Measurements from ENCODE around the gene UBE3D. TPM values are rescaled to one million over a fixed set of nuclear protein-coding genes. Genes with fewer than 3 reads are reported as not detected.

UBE3D gene
- total RNA-seq, 4 donors from 2014 or later = 0.82 to 4.6 (median 3.2) TPM

GRCh38 chr6:82908661-82909060 is 157.0 kb downstream of the UBE3D start:
- Histone ChIP-seq H3K27me3 (no peaks in the 10 kb centered on the region), H3K4me3 (no peak overlapping the region), H3K36me3 (no peaks in the 10 kb centered on the region), H3K4me1 (peaks cover 7 to 26% of the 10 kb centered on the region in 2 donors), H3K9me3 (no peaks in the 10 kb centered on the region), H3K27ac (no peak overlapping the region)
- ATAC-seq (no peak), DNase-seq (no peak)
- intact Hi-C loops (cut with DNase I; ENCODE audit: low total_unique reads) = no loop called here
- in situ Hi-C loops (cut with MboI; ENCODE audit: low sequenced_read_pairs in 4 of 4) = no loop called here
- no peak for TF ChIP-seq POLR2A (IDR thresholded peaks at IDR 0.05)
- no peak for TF ChIP-seq CTCF (IDR thresholded peaks at IDR 0.05 in 4 of 5, conservative IDR thresholded peaks at IDR 0.05 in 1 of 5)

GRCh38 chr6:82906951-82907350 is 158.7 kb downstream of the UBE3D start:
- Histone ChIP-seq H3K27ac (no peak overlapping the region), H3K4me1 (peaks cover 7 to 26% of the 10 kb centered on the region in 2 donors), H3K27me3 (no peaks in the 10 kb centered on the region), H3K4me3 (no peak overlapping the region), H3K9me3 (no peaks in the 10 kb centered on the region), H3K36me3 (no peaks in the 10 kb centered on the region)
- no peak for ATAC-seq
- in situ Hi-C loops (cut with MboI; ENCODE audit: low sequenced_read_pairs in 4 of 4) (no loop called here), intact Hi-C loops (cut with DNase I; ENCODE audit: low total_unique reads) (no loop called here)
- TF ChIP-seq CTCF (IDR thresholded peaks at IDR 0.05 in 4 of 5, conservative IDR thresholded peaks at IDR 0.05 in 1 of 5) = no peak
- TF ChIP-seq POLR2A (IDR thresholded peaks at IDR 0.05) = no peak
- DNase-seq = no peak

- Histone ChIP-seq H3K27me3 (no peaks in the 10 kb centered on the region), H3K27ac (no peak overlapping the region), H3K4me1 (peaks cover 7 to 22% of the 10 kb centered on the region in 2 donors), H3K4me3 (no peak overlapping the region), H3K9me3 (no peaks in the 10 kb centered on the region), H3K36me3 (no peaks in the 10 kb centered on the region)
- DNase-seq (no peak), ATAC-seq (no peak)
- in situ Hi-C loops (cut with MboI; ENCODE audit: low sequenced_read_pairs in 4 of 4) = no loop called here
- intact Hi-C loops (cut with DNase I; ENCODE audit: low total_unique reads) = no loop called here
- TF ChIP-seq POLR2A (IDR thresholded peaks at IDR 0.05) = no peak
- TF ChIP-seq CTCF (IDR thresholded peaks at IDR 0.05 in 4 of 5, conservative IDR thresholded peaks at IDR 0.05 in 1 of 5) = no peak
Observed at GRCh38 chr6:82906489-82906888, 159.2 kb downstream of the UBE3D start.

- intact Hi-C loops (cut with DNase I; ENCODE audit: low total_unique reads) = no loop called here
- Histone ChIP-seq H3K9me3 (no peaks in the 10 kb centered on the region), H3K27ac (no peak overlapping the region), H3K27me3 (no peaks in the 10 kb centered on the region), H3K36me3 (no peaks in the 10 kb centered on the region), H3K4me3 (no peak overlapping the region), H3K4me1 (peaks cover 0 to 9% of the 10 kb centered on the region in 2 donors)
- ATAC-seq (no peak), DNase-seq (no peak)
- no peak for TF ChIP-seq POLR2A (IDR thresholded peaks at IDR 0.05)
- no peak for TF ChIP-seq CTCF (IDR thresholded peaks at IDR 0.05 in 4 of 5, conservative IDR thresholded peaks at IDR 0.05 in 1 of 5)
- in situ Hi-C loops (cut with MboI; ENCODE audit: low sequenced_read_pairs in 4 of 4) = no loop called here
Observed at GRCh38 chr6:82904860-82905259, 160.8 kb downstream of the UBE3D start.

- Histone ChIP-seq H3K9me3 (no peaks in the 10 kb centered on the region), H3K36me3 (no peaks in the 10 kb centered on the region), H3K27me3 (no peaks in the 10 kb centered on the region), H3K4me3 (no peak overlapping the region), H3K4me1 (peaks cover 0 to 4% of the 10 kb centered on the region in 2 donors), H3K27ac (no peak overlapping the region)
- in situ Hi-C loops (cut with MboI; ENCODE audit: low sequenced_read_pairs in 4 of 4) = no loop called here
- intact Hi-C loops (cut with DNase I; ENCODE audit: low total_unique reads) = no loop called here
- ATAC-seq (no peak), DNase-seq (no peak)
- TF ChIP-seq POLR2A (IDR thresholded peaks at IDR 0.05) (no peak), CTCF (IDR thresholded peaks at IDR 0.05 in 4 of 5, conservative IDR thresholded peaks at IDR 0.05 in 1 of 5) (no peak)
Observed at GRCh38 chr6:82904257-82904656, 161.4 kb downstream of the UBE3D start.
